ENCODE results near the gene PF4V1.

The PF4V1 gene

DNA sequence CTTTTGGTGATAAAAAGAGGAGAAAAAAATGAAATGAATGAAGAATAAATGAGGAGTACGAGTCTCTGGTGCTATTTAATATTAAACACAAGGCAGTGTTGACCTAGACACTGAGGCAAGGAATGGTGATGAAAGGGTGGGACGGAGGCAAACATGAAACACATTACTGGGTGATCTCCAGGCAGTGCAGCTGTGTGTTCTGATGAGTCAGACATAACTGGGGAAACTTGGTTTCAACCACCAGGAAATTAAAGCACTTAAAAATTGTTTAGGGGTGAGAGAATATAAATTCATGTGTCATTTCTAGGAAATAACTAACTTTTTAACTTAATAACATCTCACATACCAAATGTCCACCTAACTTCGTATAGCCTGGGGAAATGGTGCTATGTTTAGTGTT, 36.3 kb upstream of the PF4V1 start:
- no peak overlapping the region for H3K4me3 ChIP-seq (ENCODE audit: severe bottlenecking)
- no peaks in the 10 kb centered on the region for H3K27me3 ChIP-seq (ENCODE audit: insufficient read depth, poor library complexity, severe bottlenecking)
- no peaks in the 10 kb centered on the region for H3K36me3 ChIP-seq (ENCODE audit: low read depth)
- ATAC-seq (ENCODE audit: low read depth) (peak; percentile 92), DNase-seq (ENCODE audit: low spot score) (no peak)
- peaks cover 8% of the 10 kb centered on the region for H3K4me1 ChIP-seq (ENCODE audit: insufficient read depth, poor library complexity, severe bottlenecking)
- peak overlapping the region; percentile 63 for H3K27ac ChIP-seq (ENCODE audit: poor library complexity, severe bottlenecking)
- no peaks in the 10 kb centered on the region for H3K9me3 ChIP-seq (ENCODE audit: severe bottlenecking)
- TF ChIP-seq CTCF (IDR thresholded peaks at IDR 0.05; ENCODE audit: poor library complexity, severe bottlenecking): no peak

DNA sequence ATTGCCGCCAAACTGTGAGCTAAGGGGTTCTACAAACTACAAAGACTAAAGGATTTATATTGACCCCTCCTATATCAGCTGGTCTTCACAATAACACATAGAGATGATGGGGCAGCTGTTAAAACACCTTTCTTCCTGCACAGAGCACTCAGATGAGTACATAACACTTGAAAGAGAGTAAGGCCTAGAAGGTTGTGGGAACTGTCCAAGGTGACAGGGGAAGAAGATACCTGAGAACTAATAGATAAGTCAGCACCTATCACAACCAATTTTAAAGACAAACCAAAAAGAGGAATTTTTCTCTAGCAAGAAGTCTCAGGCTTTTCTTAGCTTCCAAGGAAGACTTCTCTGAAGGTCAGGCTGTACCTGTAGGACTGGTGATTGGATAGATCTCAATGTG, 35.8 kb upstream of the PF4V1 start:
- Histone ChIP-seq H3K27me3 (ENCODE audit: insufficient read depth, poor library complexity, severe bottlenecking) (no peaks in the 10 kb centered on the region), H3K36me3 (ENCODE audit: low read depth) (no peaks in the 10 kb centered on the region), H3K9me3 (ENCODE audit: severe bottlenecking) (no peaks in the 10 kb centered on the region), H3K27ac (ENCODE audit: poor library complexity, severe bottlenecking) (peak overlapping the region; percentile 63), H3K4me3 (ENCODE audit: severe bottlenecking) (no peak overlapping the region), H3K4me1 (ENCODE audit: insufficient read depth, poor library complexity, severe bottlenecking) (peaks cover 9% of the 10 kb centered on the region)
- DNase-seq (ENCODE audit: low spot score): no peak
- TF ChIP-seq CTCF (IDR thresholded peaks at IDR 0.05; ENCODE audit: poor library complexity, severe bottlenecking): no peak
- no peak for ATAC-seq (ENCODE audit: low read depth)

DNA sequence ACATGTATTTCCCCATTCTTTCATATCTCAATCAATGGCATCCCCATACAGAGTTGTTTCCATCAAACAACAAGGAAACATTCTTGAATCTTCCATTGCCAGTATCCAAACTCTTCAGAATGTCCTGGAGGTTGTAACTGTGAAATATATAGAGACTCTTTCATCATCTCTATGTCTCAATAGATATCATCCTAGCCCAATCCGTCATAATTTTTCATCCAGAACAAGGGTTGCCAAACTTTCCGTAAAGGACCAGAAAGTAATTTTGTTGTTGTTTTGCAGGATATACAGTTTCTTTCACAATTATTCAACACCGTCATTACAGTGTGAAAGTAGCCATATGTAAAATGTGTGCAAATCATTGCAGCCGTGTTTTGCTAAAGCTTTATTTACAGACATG, 31.8 kb upstream of the PF4V1 start:
- no peaks in the 10 kb centered on the region for H3K36me3 ChIP-seq (ENCODE audit: low read depth)
- H3K9me3 ChIP-seq (ENCODE audit: severe bottlenecking): no peaks in the 10 kb centered on the region
- H3K4me3 ChIP-seq (ENCODE audit: severe bottlenecking): no peak overlapping the region
- H3K27ac ChIP-seq (ENCODE audit: poor library complexity, severe bottlenecking): no peak overlapping the region
- H3K27me3 ChIP-seq (ENCODE audit: insufficient read depth, poor library complexity, severe bottlenecking): no peaks in the 10 kb centered on the region
- DNase-seq (ENCODE audit: low spot score) (no peak), ATAC-seq (ENCODE audit: low read depth) (no peak)
- H3K4me1 ChIP-seq (ENCODE audit: insufficient read depth, poor library complexity, severe bottlenecking): peaks cover 7% of the 10 kb centered on the region
- TF ChIP-seq CTCF (IDR thresholded peaks at IDR 0.05; ENCODE audit: poor library complexity, severe bottlenecking): no peak

DNA sequence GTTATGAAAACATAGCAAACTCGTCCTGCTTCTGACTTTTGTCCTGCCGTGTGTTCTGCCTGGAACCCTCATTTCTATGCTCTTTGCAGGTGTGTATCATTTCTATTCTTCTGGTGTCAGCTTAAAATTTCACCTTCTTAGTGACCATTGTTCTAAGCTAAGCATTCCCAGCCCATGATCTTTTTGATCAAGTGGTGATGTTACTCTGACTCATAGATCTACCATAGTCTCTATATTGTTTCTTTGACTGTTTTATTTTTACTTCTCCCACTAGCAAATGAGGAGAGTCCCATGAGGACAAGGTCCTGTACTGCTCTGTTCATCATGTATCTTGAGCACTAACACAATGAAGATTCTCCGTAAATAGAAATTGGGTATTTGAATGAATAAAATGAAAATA, 30.7 kb upstream of the PF4V1 start:
- H3K9me3 ChIP-seq (ENCODE audit: severe bottlenecking): no peaks in the 10 kb centered on the region
- peaks cover 7% of the 10 kb centered on the region for H3K4me1 ChIP-seq (ENCODE audit: insufficient read depth, poor library complexity, severe bottlenecking)
- ATAC-seq (ENCODE audit: low read depth) (peak; percentile 49; the same call in 1 of the 3 replicates), DNase-seq (ENCODE audit: low spot score) (no peak)
- no peak for TF ChIP-seq CTCF (IDR thresholded peaks at IDR 0.05; ENCODE audit: poor library complexity, severe bottlenecking)
- H3K4me3 ChIP-seq (ENCODE audit: severe bottlenecking): no peak overlapping the region
- H3K27ac ChIP-seq (ENCODE audit: poor library complexity, severe bottlenecking): no peak overlapping the region
- no peaks in the 10 kb centered on the region for H3K36me3 ChIP-seq (ENCODE audit: low read depth)
- H3K27me3 ChIP-seq (ENCODE audit: insufficient read depth, poor library complexity, severe bottlenecking): no peaks in the 10 kb centered on the region

DNA sequence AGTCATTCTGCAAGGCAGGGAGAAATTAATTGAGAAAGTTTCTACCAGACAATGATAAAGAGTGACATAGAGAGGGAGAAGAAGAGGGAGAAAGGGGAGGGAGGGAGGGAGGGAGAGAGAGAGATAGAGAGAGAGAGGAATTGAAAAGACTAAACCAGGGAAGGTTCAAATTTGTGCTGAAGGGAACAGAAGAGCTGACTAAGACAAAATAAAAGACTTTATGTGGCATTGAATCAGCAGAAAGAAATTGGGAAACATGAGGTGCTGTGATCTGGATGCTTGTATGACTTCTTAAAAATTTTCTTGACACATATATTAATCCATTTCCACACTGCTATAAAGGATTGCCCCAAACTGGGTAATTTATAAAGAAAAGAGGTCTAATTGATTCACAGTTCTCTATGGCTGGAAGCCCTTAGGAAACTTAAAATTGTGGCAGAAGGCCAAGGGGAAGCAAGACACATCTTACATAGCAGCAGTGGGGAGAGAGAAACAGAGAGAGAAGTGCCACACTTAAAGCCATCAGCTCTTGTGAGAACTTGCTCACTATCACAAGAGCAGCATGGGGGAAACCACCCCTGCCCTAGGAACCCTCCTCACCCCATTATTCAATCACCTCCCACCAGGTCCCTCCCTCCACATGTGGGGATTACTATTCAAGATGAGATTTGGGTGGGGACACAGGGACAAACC, 30.1 kb upstream of the PF4V1 start:
- DNase-seq (ENCODE audit: low spot score) (no peak), ATAC-seq (ENCODE audit: low read depth) (no peak)
- no peaks in the 10 kb centered on the region for H3K9me3 ChIP-seq (ENCODE audit: severe bottlenecking)
- no peak for TF ChIP-seq CTCF (IDR thresholded peaks at IDR 0.05; ENCODE audit: poor library complexity, severe bottlenecking)
- H3K27ac ChIP-seq (ENCODE audit: poor library complexity, severe bottlenecking): no peak overlapping the region
- H3K4me1 ChIP-seq (ENCODE audit: insufficient read depth, poor library complexity, severe bottlenecking): peaks cover 7% of the 10 kb centered on the region
- no peak overlapping the region for H3K4me3 ChIP-seq (ENCODE audit: severe bottlenecking)
- H3K27me3 ChIP-seq (ENCODE audit: insufficient read depth, poor library complexity, severe bottlenecking): no peaks in the 10 kb centered on the region
- H3K36me3 ChIP-seq (ENCODE audit: low read depth): no peaks in the 10 kb centered on the region

Data from RWPE2 (cell line).